Measurements from ENCODE around the gene AMELX.

DNA sequence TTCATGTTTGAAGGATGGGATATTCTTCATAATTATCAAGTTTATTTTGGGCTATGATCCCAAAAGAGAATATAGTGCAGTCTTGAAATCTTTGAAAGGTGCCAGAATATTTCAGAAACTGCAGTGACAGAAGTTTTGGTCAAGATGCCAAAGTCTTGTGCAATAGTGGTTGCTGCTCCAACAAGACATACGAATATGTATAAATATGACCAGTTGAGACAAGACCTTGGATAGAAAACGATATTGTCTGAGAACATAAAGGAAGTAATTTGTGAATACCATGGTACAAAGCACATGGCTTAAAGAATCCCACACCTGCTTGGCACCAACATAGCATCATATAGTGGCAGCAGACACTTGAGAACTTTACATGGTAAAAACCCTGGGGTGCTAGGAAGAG, 48.6 kb upstream of the AMELX start:
- TF ChIP-seq, protein P1, sequence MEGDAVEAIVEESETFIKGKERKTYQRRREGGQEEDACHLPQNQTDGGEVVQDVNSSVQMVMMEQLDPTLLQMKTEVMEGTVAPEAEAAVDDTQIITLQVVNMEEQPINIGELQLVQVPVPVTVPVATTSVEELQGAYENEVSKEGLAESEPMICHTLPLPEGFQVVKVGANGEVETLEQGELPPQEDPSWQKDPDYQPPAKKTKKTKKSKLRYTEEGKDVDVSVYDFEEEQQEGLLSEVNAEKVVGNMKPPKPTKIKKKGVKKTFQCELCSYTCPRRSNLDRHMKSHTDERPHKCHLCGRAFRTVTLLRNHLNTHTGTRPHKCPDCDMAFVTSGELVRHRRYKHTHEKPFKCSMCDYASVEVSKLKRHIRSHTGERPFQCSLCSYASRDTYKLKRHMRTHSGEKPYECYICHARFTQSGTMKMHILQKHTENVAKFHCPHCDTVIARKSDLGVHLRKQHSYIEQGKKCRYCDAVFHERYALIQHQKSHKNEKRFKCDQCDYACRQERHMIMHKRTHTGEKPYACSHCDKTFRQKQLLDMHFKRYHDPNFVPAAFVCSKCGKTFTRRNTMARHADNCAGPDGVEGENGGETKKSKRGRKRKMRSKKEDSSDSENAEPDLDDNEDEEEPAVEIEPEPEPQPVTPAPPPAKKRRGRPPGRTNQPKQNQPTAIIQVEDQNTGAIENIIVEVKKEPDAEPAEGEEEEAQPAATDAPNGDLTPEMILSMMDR (IDR thresholded peaks at IDR 0.05) = no peak
- TF ChIP-seq, protein P2, sequence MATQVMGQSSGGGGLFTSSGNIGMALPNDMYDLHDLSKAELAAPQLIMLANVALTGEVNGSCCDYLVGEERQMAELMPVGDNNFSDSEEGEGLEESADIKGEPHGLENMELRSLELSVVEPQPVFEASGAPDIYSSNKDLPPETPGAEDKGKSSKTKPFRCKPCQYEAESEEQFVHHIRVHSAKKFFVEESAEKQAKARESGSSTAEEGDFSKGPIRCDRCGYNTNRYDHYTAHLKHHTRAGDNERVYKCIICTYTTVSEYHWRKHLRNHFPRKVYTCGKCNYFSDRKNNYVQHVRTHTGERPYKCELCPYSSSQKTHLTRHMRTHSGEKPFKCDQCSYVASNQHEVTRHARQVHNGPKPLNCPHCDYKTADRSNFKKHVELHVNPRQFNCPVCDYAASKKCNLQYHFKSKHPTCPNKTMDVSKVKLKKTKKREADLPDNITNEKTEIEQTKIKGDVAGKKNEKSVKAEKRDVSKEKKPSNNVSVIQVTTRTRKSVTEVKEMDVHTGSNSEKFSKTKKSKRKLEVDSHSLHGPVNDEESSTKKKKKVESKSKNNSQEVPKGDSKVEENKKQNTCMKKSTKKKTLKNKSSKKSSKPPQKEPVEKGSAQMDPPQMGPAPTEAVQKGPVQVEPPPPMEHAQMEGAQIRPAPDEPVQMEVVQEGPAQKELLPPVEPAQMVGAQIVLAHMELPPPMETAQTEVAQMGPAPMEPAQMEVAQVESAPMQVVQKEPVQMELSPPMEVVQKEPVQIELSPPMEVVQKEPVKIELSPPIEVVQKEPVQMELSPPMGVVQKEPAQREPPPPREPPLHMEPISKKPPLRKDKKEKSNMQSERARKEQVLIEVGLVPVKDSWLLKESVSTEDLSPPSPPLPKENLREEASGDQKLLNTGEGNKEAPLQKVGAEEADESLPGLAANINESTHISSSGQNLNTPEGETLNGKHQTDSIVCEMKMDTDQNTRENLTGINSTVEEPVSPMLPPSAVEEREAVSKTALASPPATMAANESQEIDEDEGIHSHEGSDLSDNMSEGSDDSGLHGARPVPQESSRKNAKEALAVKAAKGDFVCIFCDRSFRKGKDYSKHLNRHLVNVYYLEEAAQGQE (IDR thresholded peaks at IDR 0.05; ENCODE audit: insufficient read depth in 1 of 2, low read depth in 2 of 2, low read length in 1 of 2) = no peak
- TF ChIP-seq SIN3A (IDR thresholded peaks at IDR 0.05; ENCODE audit: borderline replicate concordance, insufficient read depth, low read depth, low read length) (no peak), POLR2AphosphoS5 (IDR thresholded peaks at IDR 0.05; ENCODE audit: low read depth, low read length) (no peak), TCF7L2 (IDR thresholded peaks at IDR 0.05; ENCODE audit: low read depth, low read length) (no peak)
